HG03196 (cell line): ENCODE measurements around the gene NEK4.
"Not testable (repeated sequence)": the region's sequence is repeated elsewhere in the genome, so short reads cannot be mapped to it uniquely, and the experiment has no call there.

Source experiments
- ATAC-seq: cut with Tn5 transposase; IDR thresholded peaks from one replicate; pipeline ENCODE4 v1.9.1; 2021; ENCODE audit not compliant: unreplicated experiment

Gene NEK4

GRCh38 chr3:52678265-52679198 is 92.2 kb downstream of the NEK4 start:
- no peak for ATAC-seq

GRCh38 chr3:52676201-52676600 is 94.5 kb downstream of the NEK4 start:
- not testable (repeated sequence) for ATAC-seq

GRCh38 chr3:52671676-52672075 is 99.1 kb downstream of the NEK4 start:
- no peak for ATAC-seq

- ATAC-seq, result peak; percentile 73
Observed at GRCh38 chr3:52670621-52671521, 99.9 kb downstream of the NEK4 start.

- no peak for ATAC-seq
Observed at GRCh38 chr3:52663098-52663497, 107.6 kb downstream of the NEK4 start.

- no peak for ATAC-seq
Observed at GRCh38 chr3:52660046-52660445, 110.7 kb downstream of the NEK4 start.
